MM.1S (cell line): Measurements from ENCODE around the gene APOA4.

Experiments
- EZH2 ChIP-seq: fragments of 300-600 bp; sonication (generic); optimal IDR thresholded peaks from 2 replicates; pipeline ENCODE3; 2017; ENCODE audit warnings: low read depth, mild to moderate bottlenecking, antibody characterized with exemption, low read length, mixed read lengths
- EZH2phosphoT487 ChIP-seq: fragments of 300-600 bp; sonication (generic); IDR thresholded peaks from 2 replicates; pipeline ENCODE4 v1.6.1; 2018; ENCODE audit warnings: antibody characterized with exemption, low read length
- TF ChIP-seq, protein P1 (sequence below): fragments of 300-600 bp; sonication (generic); IDR thresholded peaks from 2 replicates; pipeline ENCODE4 v1.5.1; 2016; ENCODE audit warnings: antibody characterized with exemption, low read length, mixed read lengths

DNA sequence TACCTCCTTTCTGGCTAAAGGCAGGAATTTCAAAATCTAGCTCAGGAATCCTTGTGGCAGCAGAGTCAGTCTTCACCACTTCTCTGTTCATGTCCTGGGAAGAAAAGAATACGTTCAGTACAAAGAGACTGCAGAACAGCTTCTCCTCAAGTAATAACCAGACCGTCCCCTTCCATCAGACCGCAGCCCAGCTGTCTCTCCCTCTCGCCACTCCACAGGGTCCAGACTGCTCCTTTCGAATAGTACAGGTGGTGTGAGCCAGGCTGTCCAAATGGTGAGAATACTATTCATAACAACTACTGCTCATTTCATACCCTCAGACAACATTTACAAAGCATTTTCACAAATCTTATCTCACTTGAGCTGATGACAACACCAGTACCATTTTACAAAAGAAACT is 36.1 kb downstream of the APOA4 start:
- TF ChIP-seq, protein P1, sequence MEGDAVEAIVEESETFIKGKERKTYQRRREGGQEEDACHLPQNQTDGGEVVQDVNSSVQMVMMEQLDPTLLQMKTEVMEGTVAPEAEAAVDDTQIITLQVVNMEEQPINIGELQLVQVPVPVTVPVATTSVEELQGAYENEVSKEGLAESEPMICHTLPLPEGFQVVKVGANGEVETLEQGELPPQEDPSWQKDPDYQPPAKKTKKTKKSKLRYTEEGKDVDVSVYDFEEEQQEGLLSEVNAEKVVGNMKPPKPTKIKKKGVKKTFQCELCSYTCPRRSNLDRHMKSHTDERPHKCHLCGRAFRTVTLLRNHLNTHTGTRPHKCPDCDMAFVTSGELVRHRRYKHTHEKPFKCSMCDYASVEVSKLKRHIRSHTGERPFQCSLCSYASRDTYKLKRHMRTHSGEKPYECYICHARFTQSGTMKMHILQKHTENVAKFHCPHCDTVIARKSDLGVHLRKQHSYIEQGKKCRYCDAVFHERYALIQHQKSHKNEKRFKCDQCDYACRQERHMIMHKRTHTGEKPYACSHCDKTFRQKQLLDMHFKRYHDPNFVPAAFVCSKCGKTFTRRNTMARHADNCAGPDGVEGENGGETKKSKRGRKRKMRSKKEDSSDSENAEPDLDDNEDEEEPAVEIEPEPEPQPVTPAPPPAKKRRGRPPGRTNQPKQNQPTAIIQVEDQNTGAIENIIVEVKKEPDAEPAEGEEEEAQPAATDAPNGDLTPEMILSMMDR, result no peak
- TF ChIP-seq EZH2, result no peak
- no peak for TF ChIP-seq EZH2phosphoT487
